NOMO-1 (cell line): Measurements from ENCODE around the gene SNX22.

Experiments
- DNase-seq, 2 experiments: peaks; one replicate each; lab custom pipeline; 2025; ENCODE audit not compliant: unreplicated experiment in 2 of 2; lab: John Stamatoyannopoulos, UW

The SNX22 gene

GRCh38 chr15:64191971-64192830, 40.7 kb downstream of the SNX22 start:
- DNase-seq = no peak

GRCh38 chr15:64193971-64194370, 42.4 kb downstream of the SNX22 start:
- DNase-seq = no peak

DNA sequence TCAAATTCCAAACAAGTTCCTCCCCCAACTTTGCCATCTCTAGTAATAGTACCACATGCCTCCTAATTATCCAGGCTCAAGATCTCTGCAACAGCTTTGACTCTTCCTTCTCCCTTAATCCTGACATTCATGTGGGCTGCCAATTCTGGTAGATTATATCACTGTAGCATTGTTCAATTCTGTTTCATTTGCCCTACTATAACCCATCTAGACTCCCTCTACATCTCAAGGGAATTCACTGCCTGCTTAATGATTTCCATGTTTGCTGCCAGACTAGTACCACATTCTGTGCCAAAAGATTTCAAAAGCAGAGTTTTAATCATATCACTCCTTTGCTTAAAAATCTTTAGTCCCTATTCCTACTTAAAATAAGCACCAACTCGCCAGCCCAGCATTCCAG, 45.9 kb downstream of the SNX22 start:
- no peak for DNase-seq

- no peak for DNase-seq
These were observed 53.7 kb downstream of the SNX22 start for GRCh38 chr15:64205202-64205601.
